Measurements from ENCODE around the gene MTFMT.

DNA sequence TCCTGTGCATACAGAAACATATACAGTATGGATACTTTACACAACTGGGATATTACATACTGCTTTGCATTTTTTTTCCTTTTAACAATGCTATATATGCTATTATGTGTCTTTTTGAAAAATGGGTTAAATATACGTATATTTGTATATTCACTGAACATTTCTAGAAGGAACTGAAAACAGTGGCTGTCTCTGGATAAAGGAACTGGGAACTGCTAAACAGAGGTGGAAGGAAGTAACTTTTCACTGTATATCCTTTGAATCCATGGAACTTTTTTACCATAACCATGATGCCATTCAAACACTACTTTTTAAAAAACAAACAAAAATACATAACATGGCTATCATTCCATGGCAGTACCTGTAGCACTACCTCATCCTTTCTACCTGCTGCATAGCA is 1.8 kb downstream of the MTFMT start:
- TF ChIP-seq, protein P1, sequence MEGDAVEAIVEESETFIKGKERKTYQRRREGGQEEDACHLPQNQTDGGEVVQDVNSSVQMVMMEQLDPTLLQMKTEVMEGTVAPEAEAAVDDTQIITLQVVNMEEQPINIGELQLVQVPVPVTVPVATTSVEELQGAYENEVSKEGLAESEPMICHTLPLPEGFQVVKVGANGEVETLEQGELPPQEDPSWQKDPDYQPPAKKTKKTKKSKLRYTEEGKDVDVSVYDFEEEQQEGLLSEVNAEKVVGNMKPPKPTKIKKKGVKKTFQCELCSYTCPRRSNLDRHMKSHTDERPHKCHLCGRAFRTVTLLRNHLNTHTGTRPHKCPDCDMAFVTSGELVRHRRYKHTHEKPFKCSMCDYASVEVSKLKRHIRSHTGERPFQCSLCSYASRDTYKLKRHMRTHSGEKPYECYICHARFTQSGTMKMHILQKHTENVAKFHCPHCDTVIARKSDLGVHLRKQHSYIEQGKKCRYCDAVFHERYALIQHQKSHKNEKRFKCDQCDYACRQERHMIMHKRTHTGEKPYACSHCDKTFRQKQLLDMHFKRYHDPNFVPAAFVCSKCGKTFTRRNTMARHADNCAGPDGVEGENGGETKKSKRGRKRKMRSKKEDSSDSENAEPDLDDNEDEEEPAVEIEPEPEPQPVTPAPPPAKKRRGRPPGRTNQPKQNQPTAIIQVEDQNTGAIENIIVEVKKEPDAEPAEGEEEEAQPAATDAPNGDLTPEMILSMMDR (conservative IDR thresholded peaks at IDR 0.05; ENCODE audit: low read length): no peak
- TF ChIP-seq EZH2phosphoT487 (IDR thresholded peaks at IDR 0.05; ENCODE audit: borderline replicate concordance): no peak
